HCT116 (cell line): ENCODE measurements around the gene APBA2. TPM values are rescaled to one million over a fixed set of nuclear protein-coding genes. Genes with fewer than 3 reads are reported as not detected.

Source experiments
- ATAC-seq: fragments of 200-7000 bp; cut with Tn5 transposase; 2 replicates; pipeline ENCODE4 v1.9.1; 2020; ENCODE audit warnings: mild to moderate bottlenecking, moderate library complexity
- BruUV-seq: library from RNA; stranded (reverse); fragments of 400-500 nt; replicated peaks from 2 replicates; lab custom pipeline; 2021; lab: Mats Ljungman, UMichigan
- CTCF ChIA-PET: fragments of 300-600 bp; sonication (Branson Sonifier 250); formaldehyde crosslinking; loops from one replicate; lab custom pipeline; 2021; ENCODE audit warnings: antibody characterized with exemption; lab: Charles Lee
- POLR2A ChIA-PET: fragments of 300-600, 350-600 bp; sonication (Branson Sonifier 250); formaldehyde crosslinking; loops from one replicate; lab custom pipeline; 2021; ENCODE audit warnings: antibody characterized with exemption; lab: Charles Lee
- RAD21 ChIA-PET, 2 experiments: fragments of 300-600 bp; sonication (Branson Sonifier 250); formaldehyde crosslinking; loops; one replicate each; lab custom pipeline; 2023; ENCODE audit warnings: low total read pairs in 2 of 2; ENCODE audit not compliant: uncharacterized antibody in 2 of 2, unreplicated experiment in 2 of 2, low non-redundant PET in 1 of 2; lab: Charles Lee
- DNase-seq: peaks from one replicate; pipeline ENCODE4 v3.0.0-alpha.2; 2010; ENCODE audit warnings: low read depth, low spot score
- H2AFZ ChIP-seq: fragments of 200-600 bp; shearing (Covaris generic), sonication (generic); 2 replicates; pipeline ENCODE4 v1.6.1; 2017; ENCODE audit warnings: low read depth, mixed run types, mixed read lengths, antibody characterized with exemption, low read length; ENCODE audit not compliant: poor library complexity, severe bottlenecking
- H3K27ac ChIP-seq: 2 replicates; pipeline ENCODE4 v1.5.1; 2012; ENCODE audit warnings: low read depth, low read length
- H3K27me3 ChIP-seq: fragments of 200-600 bp; sonication (generic); 2 replicates; pipeline ENCODE4 v1.6.1; 2016; ENCODE audit warnings: mixed run types, low read length, mixed read lengths; ENCODE audit not compliant: insufficient read depth
- H3K36me3 ChIP-seq, 2 experiments: fragments of 200-500 bp in 1 of 2; fragments of 200-600 bp in 1 of 2; sonication (Bioruptor generic) in 1 of 2; sonication (generic) in 1 of 2; 2 replicates each; pipeline versions ENCODE4 v1.5.1 to v1.6.1; 2014 to 2016; ENCODE audit warnings: low read length in 2 of 2, inconsistent platforms in 1 of 2, mixed read lengths in 1 of 2, mixed run types in 1 of 2; ENCODE audit not compliant: insufficient read depth in 2 of 2, control insufficient read depth in 1 of 2
- H3K4me1 ChIP-seq, 2 experiments: fragments of 200-600 bp in 1 of 2; sonication (generic) in 1 of 2; 2 replicates each; pipeline versions ENCODE4 v1.5.1 to v1.6.1; 2012 to 2017; ENCODE audit warnings: low read length in 2 of 2, inconsistent platforms in 1 of 2, mild to moderate bottlenecking in 1 of 2, mixed read lengths in 1 of 2, mixed run types in 1 of 2, moderate library complexity in 1 of 2; ENCODE audit not compliant: insufficient read depth in 2 of 2, control insufficient read depth in 1 of 2
- H3K4me2 ChIP-seq: fragments of 200-600 bp; sonication (generic); 2 replicates; pipeline ENCODE4 v1.6.1; 2017; ENCODE audit warnings: mixed run types, low read length, mixed read lengths
- H3K4me3 ChIP-seq, 2 experiments: fragments of 200-600 bp in 1 of 2; sonication (generic) in 1 of 2; replicated peaks in 1 of 2; 2 replicates each; pipeline ENCODE4 v1.5.1; 2011 to 2016; ENCODE audit warnings: low read length in 2 of 2, control low read depth in 1 of 2, low read depth in 1 of 2, mild to moderate bottlenecking in 1 of 2, mixed read lengths in 1 of 2, mixed run types in 1 of 2
- H3K79me2 ChIP-seq: fragments of 200-600 bp; sonication (generic); 2 replicates; pipeline ENCODE4 v1.6.1; 2017; ENCODE audit warnings: mild to moderate bottlenecking, mixed run types, low read length, moderate library complexity, mixed read lengths; ENCODE audit not compliant: insufficient read depth
- H3K9ac ChIP-seq: fragments of 200-600 bp; sonication (generic); 2 replicates; pipeline ENCODE4 v1.6.1; 2016; ENCODE audit warnings: low read length, mixed read lengths
- H3K9me2 ChIP-seq: fragments of 200-600 bp; sonication (generic), shearing (Covaris generic); 2 replicates; pipeline ENCODE4 v1.6.1; 2017; ENCODE audit warnings: mixed run types, mild to moderate bottlenecking, moderate library complexity; ENCODE audit not compliant: insufficient read depth
- H3K9me3 ChIP-seq, 2 experiments: fragments of 200-500 bp in 1 of 2; fragments of 200-600 bp in 1 of 2; sonication (Bioruptor generic) in 1 of 2; sonication (generic) in 1 of 2; 2 replicates each; pipeline ENCODE4 v1.6.1; 2014 to 2017; ENCODE audit warnings: low read length in 2 of 2, mixed read lengths in 2 of 2, inconsistent platforms in 1 of 2, low read depth in 1 of 2, mild to moderate bottlenecking in 1 of 2, mixed run types in 1 of 2, moderate library complexity in 1 of 2; ENCODE audit not compliant: control insufficient read depth in 1 of 2, insufficient read depth in 1 of 2
- H4K20me1 ChIP-seq: fragments of 200-600 bp; sonication (generic), shearing (Covaris generic); 2 replicates; pipeline ENCODE4 v1.6.1; 2017; ENCODE audit warnings: mixed run types, mild to moderate bottlenecking, moderate library complexity; ENCODE audit not compliant: insufficient read depth
- EGR1 ChIP-seq: IDR thresholded peaks from 2 replicates; pipeline ENCODE4 v1.6.1; 2012; ENCODE audit warnings: low read depth
- ELF1 ChIP-seq: IDR thresholded peaks from 2 replicates; pipeline ENCODE4 v1.6.1; 2012; ENCODE audit warnings: low read depth, borderline replicate concordance
- EZH2 ChIP-seq: fragments of 200-600 bp; sonication (generic); IDR thresholded peaks from 2 replicates; pipeline ENCODE4 v1.6.1; 2017; ENCODE audit warnings: antibody characterized with exemption, mixed run types
- EZH2phosphoT487 ChIP-seq: fragments of 200-600 bp; IDR thresholded peaks from 2 replicates; pipeline ENCODE4 v1.6.1; 2018; ENCODE audit warnings: antibody characterized with exemption, borderline replicate concordance
- JUND ChIP-seq: IDR thresholded peaks from 2 replicates; pipeline ENCODE4 v1.6.1; 2012
- MAX ChIP-seq: IDR thresholded peaks from 2 replicates; pipeline ENCODE4 v1.6.1; 2012
- POLR2A ChIP-seq: IDR thresholded peaks from 2 replicates; pipeline ENCODE4 v1.7.0; 2011; ENCODE audit warnings: borderline replicate concordance; ENCODE audit not compliant: insufficient read depth, insufficient read length; ENCODE audit errors: extremely low read depth
- RAD21 ChIP-seq: IDR thresholded peaks from 2 replicates; pipeline ENCODE4 v1.6.1; 2012; ENCODE audit warnings: low read depth, mild to moderate bottlenecking
- REST ChIP-seq: IDR thresholded peaks from 2 replicates; pipeline ENCODE4 v1.6.1; 2012; ENCODE audit warnings: low read depth
- SIN3A ChIP-seq: IDR thresholded peaks from 2 replicates; pipeline ENCODE4 v1.6.1; 2012; ENCODE audit warnings: low read depth
- SRF ChIP-seq: IDR thresholded peaks from 2 replicates; pipeline ENCODE4 v1.6.1; 2012; ENCODE audit warnings: low read depth
- TCF7L2 ChIP-seq: IDR thresholded peaks from 2 replicates; pipeline ENCODE4 v1.7.0; 2011; ENCODE audit warnings: borderline replicate concordance, inconsistent platforms; ENCODE audit not compliant: insufficient read depth, insufficient read length; ENCODE audit errors: extremely low read depth
- ZFX ChIP-seq: fragments of 450-650 bp; IDR thresholded peaks from 2 replicates; pipeline ENCODE4 v1.6.1; 2017
- ZNF274 ChIP-seq: fragments of 200-500 bp; sonication (Bioruptor generic); IDR thresholded peaks from 2 replicates; pipeline ENCODE4 v1.6.1; 2014; ENCODE audit warnings: mild to moderate bottlenecking, low read depth, low read length, inconsistent platforms
- intact Hi-C: fragments of 100-400 bp; cut with micrococcal nuclease; formaldehyde crosslinking; loops from 2 replicates; pipeline ENCODE4 v1.10.0; 2022
- total RNA-seq: library from RNA; stranded (reverse); gene quantifications from one replicate; pipeline ENCODE4 v1.2.1, GENCODE V29; 2021; ENCODE audit not compliant: unreplicated experiment

The APBA2 gene
- total RNA-seq, 1 experiment from 2014 or later, result 0.47 TPM

DNA sequence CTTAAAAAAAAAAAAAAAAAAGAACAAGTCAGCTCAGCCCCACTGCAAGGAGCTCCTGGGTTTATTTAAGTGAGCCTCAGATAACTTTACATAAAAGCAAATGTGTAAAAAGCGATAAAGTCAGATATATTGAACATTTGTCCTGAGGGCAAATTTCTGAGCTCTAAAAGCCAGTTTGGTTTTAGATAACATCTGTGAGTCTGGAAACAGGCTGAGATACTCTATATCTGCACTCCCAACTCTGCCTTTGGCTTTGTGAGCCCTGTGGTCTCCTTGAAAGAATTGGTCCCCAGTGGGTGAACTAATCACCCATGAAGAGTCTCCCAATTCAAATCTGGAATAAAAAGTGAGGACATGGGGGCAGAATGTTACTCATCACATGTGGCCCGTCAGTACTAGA, 104.6 kb downstream of the APBA2 start:
- H4K20me1 ChIP-seq, result no peaks in the 10 kb centered on the region
- intact Hi-C loops, result loop anchor here (10.0 kb wide), 1 partner anchor 574 kb away; no protein-coding TSS in a partner anchor
- no peaks in the 10 kb centered on the region for H3K27me3 ChIP-seq
- H3K4me1 ChIP-seq, result no peaks in the 10 kb centered on the region
- BruUV-seq, result no TSS peak
- H3K36me3 ChIP-seq, result no peaks in the 10 kb centered on the region
- H3K9me2 ChIP-seq, result no peaks in the 10 kb centered on the region
- no peaks in the 10 kb centered on the region for H3K79me2 ChIP-seq
- no peak for DNase-seq
- H3K4me2 ChIP-seq, result no peak overlapping the region
- POLR2A ChIA-PET, result no interaction called here
- H3K9ac ChIP-seq, result no peak overlapping the region
- H3K4me3 ChIP-seq, result no peak overlapping the region
- H3K27ac ChIP-seq, result no peak overlapping the region
- RAD21 ChIA-PET, result no interaction called here
- ATAC-seq, result no peak
- no peak overlapping the region for H2AFZ ChIP-seq
- CTCF ChIA-PET, result no interaction called here
- no peak for TF ChIP-seq TCF7L2
- TF ChIP-seq ELF1, result no peak
- no peak for TF ChIP-seq EGR1
- no peak for TF ChIP-seq ZNF274
- TF ChIP-seq POLR2A, result no peak
- no peaks in the 10 kb centered on the region for H3K9me3 ChIP-seq

GRCh38 chr15:28991236-28992171, 105.7 kb downstream of the APBA2 start:
- ATAC-seq (no peak), DNase-seq (no peak)
- H3K36me3 ChIP-seq, result no peaks in the 10 kb centered on the region
- H3K9me2 ChIP-seq, result no peaks in the 10 kb centered on the region
- H4K20me1 ChIP-seq, result no peaks in the 10 kb centered on the region
- H3K27me3 ChIP-seq, result no peaks in the 10 kb centered on the region
- H3K79me2 ChIP-seq, result no peaks in the 10 kb centered on the region
- H3K9me3 ChIP-seq, result no peaks in the 10 kb centered on the region
- no peaks in the 10 kb centered on the region for H3K4me1 ChIP-seq
- RAD21 ChIA-PET, result no interaction called here
- H3K4me3 ChIP-seq, result no peak overlapping the region
- CTCF ChIA-PET, result no interaction called here
- no peak overlapping the region for H2AFZ ChIP-seq
- no peak overlapping the region for H3K9ac ChIP-seq
- no TSS peak for BruUV-seq
- no peak overlapping the region for H3K27ac ChIP-seq
- intact Hi-C loops, result loop anchor here (10.0 kb wide), 1 partner anchor 573 kb away; no protein-coding TSS in a partner anchor
- no peak overlapping the region for H3K4me2 ChIP-seq
- POLR2A ChIA-PET, result no interaction called here
- TF ChIP-seq REST, result no peak
- no peak for TF ChIP-seq POLR2A
- no peak for TF ChIP-seq EZH2phosphoT487
- TF ChIP-seq JUND, result no peak
- no peak for TF ChIP-seq ZNF274
- no peak for TF ChIP-seq EGR1
- TF ChIP-seq ELF1, result no peak
- TF ChIP-seq MAX, result no peak
- no peak for TF ChIP-seq SRF
- TF ChIP-seq SIN3A, result no peak
- TF ChIP-seq RAD21, result no peak
- no peak for TF ChIP-seq ZFX
- no peak for TF ChIP-seq EZH2
